Vagina (tissue), 2 donors: Measurements from ENCODE around the gene CNOT2. TPM values are rescaled to one million over a fixed set of nuclear protein-coding genes. Genes with fewer than 3 reads are reported as not detected.

Source experiments
- DNase-seq, 2 donors: peaks; one replicate each; pipeline ENCODE4 v3.0.0-alpha.2; 2017; ENCODE audit errors: extremely low spot score in 2 of 2
- H3K27ac ChIP-seq: fragments of 200-600 bp; sonication (generic); one replicate; pipeline ENCODE4 v1.5.1; 2019
- H3K27me3 ChIP-seq: fragments of 200-600 bp; sonication (generic); one replicate; pipeline ENCODE4 v1.5.1; 2019
- H3K36me3 ChIP-seq, 2 donors: fragments of 200-600 bp; sonication (generic); one replicate each; pipeline ENCODE4 v1.5.1; 2017 to 2019
- H3K4me1 ChIP-seq: fragments of 200-600 bp; sonication (generic); one replicate; pipeline ENCODE4 v1.5.1; 2019
- H3K4me3 ChIP-seq, 2 donors: fragments of 200-600 bp; sonication (generic); 1 replicate in 1 of 2; 2 replicates in 1 of 2; pipeline ENCODE4 v1.5.1; 2016 to 2019
- H3K9me3 ChIP-seq: fragments of 200-600 bp; sonication (generic); one replicate; pipeline ENCODE4 v1.5.1; 2019
- POLR2A ChIP-seq, 2 donors: fragments of 450-650 bp; IDR thresholded peaks; one replicate each; pipeline ENCODE4 v1.6.1; 2017; ENCODE audit warnings: antibody characterized with exemption in 2 of 2, mild to moderate bottlenecking in 2 of 2, moderate library complexity in 2 of 2
- POLR2AphosphoS5 ChIP-seq, 2 donors: sonication (generic); formaldehyde crosslinking; IDR thresholded peaks; one replicate each; pipeline ENCODE4 v1.9.0; 2017; ENCODE audit warnings: antibody characterized with exemption in 2 of 2, mild to moderate bottlenecking in 2 of 2, low read depth in 1 of 2; ENCODE audit not compliant: insufficient read depth in 1 of 2
- intact Hi-C: fragments of 100-400 bp; cut with DNase I; formaldehyde crosslinking; loops from one replicate; pipeline ENCODE4 v1.15.1; 2023
- total RNA-seq: library from RNA; depleted of rRNA; stranded (reverse); fragments of >200 nt; gene quantifications from one replicate; pipeline ENCODE4 v1.2.3, GENCODE V29; 2016
- TF ChIP-seq, protein P1 (sequence below), 3 experiments: fragments of 450-650 bp in 2 of 3; fragments of 200-600 bp in 1 of 3; sonication (generic) in 1 of 3; IDR thresholded peaks; one replicate each; pipeline ENCODE4 v1.5.1; 2017 to 2019; ENCODE audit warnings: antibody characterized with exemption in 3 of 3, mild to moderate bottlenecking in 2 of 3, moderate library complexity in 2 of 3

CNOT2 gene
- total RNA-seq, 1 donor from 2014 or later, result 176 TPM

DNA sequence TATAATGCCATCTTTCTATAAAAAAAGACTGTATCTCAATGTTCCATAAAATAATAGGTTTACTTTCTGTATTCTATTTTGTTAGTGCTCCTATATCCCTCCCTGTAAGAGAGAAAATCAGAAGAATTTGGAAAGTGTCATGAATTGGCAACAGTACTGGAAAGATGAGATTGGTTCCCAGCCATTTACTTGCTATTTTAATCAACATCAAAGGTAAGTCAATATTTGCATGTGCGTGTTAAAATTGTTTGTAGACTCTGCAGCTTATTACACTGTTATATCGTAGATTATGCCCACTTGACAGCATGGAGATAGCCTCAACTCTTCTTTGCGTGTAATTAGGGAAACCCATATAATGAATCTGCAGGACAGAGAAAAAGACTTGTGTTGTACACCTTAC is 156.9 kb downstream of the CNOT2 start:
- Histone ChIP-seq H3K27ac (no peak overlapping the region), H3K36me3 (no peaks in the 10 kb centered on the region), H3K4me1 (no peaks in the 10 kb centered on the region), H3K9me3 (no peaks in the 10 kb centered on the region), H3K27me3 (no peaks in the 10 kb centered on the region), H3K4me3 (no peak overlapping the region)
- no peak for TF ChIP-seq POLR2A (IDR thresholded peaks at IDR 0.05)
- TF ChIP-seq, protein P1, sequence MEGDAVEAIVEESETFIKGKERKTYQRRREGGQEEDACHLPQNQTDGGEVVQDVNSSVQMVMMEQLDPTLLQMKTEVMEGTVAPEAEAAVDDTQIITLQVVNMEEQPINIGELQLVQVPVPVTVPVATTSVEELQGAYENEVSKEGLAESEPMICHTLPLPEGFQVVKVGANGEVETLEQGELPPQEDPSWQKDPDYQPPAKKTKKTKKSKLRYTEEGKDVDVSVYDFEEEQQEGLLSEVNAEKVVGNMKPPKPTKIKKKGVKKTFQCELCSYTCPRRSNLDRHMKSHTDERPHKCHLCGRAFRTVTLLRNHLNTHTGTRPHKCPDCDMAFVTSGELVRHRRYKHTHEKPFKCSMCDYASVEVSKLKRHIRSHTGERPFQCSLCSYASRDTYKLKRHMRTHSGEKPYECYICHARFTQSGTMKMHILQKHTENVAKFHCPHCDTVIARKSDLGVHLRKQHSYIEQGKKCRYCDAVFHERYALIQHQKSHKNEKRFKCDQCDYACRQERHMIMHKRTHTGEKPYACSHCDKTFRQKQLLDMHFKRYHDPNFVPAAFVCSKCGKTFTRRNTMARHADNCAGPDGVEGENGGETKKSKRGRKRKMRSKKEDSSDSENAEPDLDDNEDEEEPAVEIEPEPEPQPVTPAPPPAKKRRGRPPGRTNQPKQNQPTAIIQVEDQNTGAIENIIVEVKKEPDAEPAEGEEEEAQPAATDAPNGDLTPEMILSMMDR (IDR thresholded peaks at IDR 0.05), result no peak
- no peak for TF ChIP-seq POLR2AphosphoS5 (IDR thresholded peaks at IDR 0.05; ENCODE audit: insufficient read depth in 1 of 2, low read depth in 1 of 2)
- intact Hi-C loops, result no loop called here
- no peak for DNase-seq

DNA sequence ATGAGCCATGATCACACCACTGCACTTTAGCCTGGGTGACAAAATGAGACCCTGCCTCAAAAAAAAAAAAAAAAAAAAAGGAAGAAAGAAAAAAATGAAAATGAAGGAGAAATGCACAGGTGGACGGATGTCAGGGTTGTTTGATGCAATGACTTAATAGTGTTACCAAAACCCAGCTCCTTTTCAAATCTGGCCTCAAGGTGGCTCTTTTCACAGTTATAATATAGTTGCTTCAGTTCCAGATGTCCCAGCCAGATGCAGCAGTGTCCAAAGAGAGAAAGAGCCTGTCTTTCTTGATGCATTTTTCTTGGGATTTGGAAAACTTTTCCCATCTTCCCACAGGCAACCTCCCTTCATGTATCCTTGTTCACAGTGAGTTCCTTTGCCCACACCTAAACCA is 159.4 kb downstream of the CNOT2 start:
- Histone ChIP-seq H3K27me3 (no peaks in the 10 kb centered on the region), H3K9me3 (no peaks in the 10 kb centered on the region), H3K4me3 (no peak overlapping the region), H3K4me1 (no peaks in the 10 kb centered on the region), H3K36me3 (no peaks in the 10 kb centered on the region), H3K27ac (no peak overlapping the region)
- intact Hi-C loops, result no loop called here
- DNase-seq, result no peak
- TF ChIP-seq POLR2A (IDR thresholded peaks at IDR 0.05) (no peak), POLR2AphosphoS5 (IDR thresholded peaks at IDR 0.05; ENCODE audit: insufficient read depth in 1 of 2, low read depth in 1 of 2) (no peak)
- TF ChIP-seq, protein P1 (IDR thresholded peaks at IDR 0.05), result no peak

DNA sequence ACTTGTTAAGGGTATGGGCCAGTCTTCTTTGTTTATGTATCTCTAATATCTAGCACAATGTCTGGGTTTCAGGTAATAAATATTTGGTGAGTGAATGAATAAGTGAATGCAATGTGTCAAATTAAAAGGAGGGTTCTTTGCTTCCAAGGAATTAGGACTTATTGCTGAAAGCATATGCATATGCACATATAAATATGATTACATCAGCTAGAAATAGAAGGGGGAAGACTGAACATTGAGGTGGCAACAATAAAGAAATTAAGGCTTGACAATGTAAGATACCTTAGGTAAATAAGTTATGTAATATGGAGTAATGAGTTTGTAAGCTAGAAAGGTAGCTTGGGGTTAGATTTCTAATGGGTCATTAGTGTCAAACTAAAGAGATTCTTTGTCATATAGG is 160.6 kb downstream of the CNOT2 start:
- TF ChIP-seq POLR2AphosphoS5 (IDR thresholded peaks at IDR 0.05; ENCODE audit: insufficient read depth in 1 of 2, low read depth in 1 of 2) (no peak), POLR2A (IDR thresholded peaks at IDR 0.05) (no peak)
- TF ChIP-seq, protein P1 (IDR thresholded peaks at IDR 0.05), result no peak
- DNase-seq, result no peak
- Histone ChIP-seq H3K4me1 (no peaks in the 10 kb centered on the region), H3K27me3 (no peaks in the 10 kb centered on the region), H3K9me3 (no peaks in the 10 kb centered on the region), H3K4me3 (no peak overlapping the region), H3K27ac (no peak overlapping the region), H3K36me3 (no peaks in the 10 kb centered on the region)
- intact Hi-C loops, result no loop called here

Other genes with a start within 250 kb of the CNOT2 start
- gene KCNMB4, start 122.9 kb downstream of the CNOT2 start, total RNA-seq, result 2.7 TPM